H9 (cell line): ENCODE results near the gene FAM81B. TPM values are rescaled to one million over a fixed set of nuclear protein-coding genes. Genes with fewer than 3 reads are reported as not detected.

ENCODE experiments used
- DNase-seq: peaks from one replicate; pipeline ENCODE4 v3.0.0-alpha.2; 2017
- H2AFZ ChIP-seq: one replicate; pipeline ENCODE4 v1.6.1; 2013; ENCODE audit warnings: mild to moderate bottlenecking, low read length, control low read depth, moderate library complexity
- H2AK5ac ChIP-seq: 2 replicates; pipeline ENCODE4 v1.6.1; 2013; ENCODE audit warnings: low read length, control low read depth, mixed read lengths; ENCODE audit not compliant: insufficient read length
- H2BK120ac ChIP-seq: one replicate; pipeline ENCODE4 v1.6.1; 2013; ENCODE audit warnings: low read depth, mild to moderate bottlenecking, low read length, control low read depth, inconsistent platforms; ENCODE audit not compliant: poor library complexity, severe bottlenecking
- H2BK12ac ChIP-seq: 2 replicates; pipeline ENCODE4 v1.6.1; 2013; ENCODE audit warnings: low read length, control low read depth, mixed read lengths, low read depth; ENCODE audit not compliant: insufficient read length
- H2BK15ac ChIP-seq: 2 replicates; pipeline ENCODE4 v1.6.1; 2013; ENCODE audit warnings: low read depth, low read length, control low read depth
- H2BK20ac ChIP-seq: one replicate; pipeline ENCODE4 v1.6.1; 2013; ENCODE audit warnings: low read depth, mild to moderate bottlenecking, low read length, control low read depth, inconsistent platforms; ENCODE audit not compliant: poor library complexity, severe bottlenecking
- H2BK5ac ChIP-seq: 2 replicates; pipeline ENCODE4 v1.6.1; 2013; ENCODE audit warnings: low read length, control low read depth, mixed read lengths; ENCODE audit not compliant: insufficient read length
- H3K14ac ChIP-seq: 2 replicates; pipeline ENCODE4 v1.6.1; 2013; ENCODE audit warnings: low read length, control low read depth; ENCODE audit not compliant: insufficient read depth
- H3K18ac ChIP-seq: 2 replicates; pipeline ENCODE4 v1.6.1; 2013; ENCODE audit warnings: low read depth, mild to moderate bottlenecking, mixed read lengths, low read length, control low read depth; ENCODE audit not compliant: insufficient read length
- H3K23ac ChIP-seq: 2 replicates; pipeline ENCODE4 v1.6.1; 2013; ENCODE audit warnings: low read length, control low read depth, mixed read lengths, low read depth; ENCODE audit not compliant: insufficient read length
- H3K23me2 ChIP-seq: 2 replicates; pipeline ENCODE4 v1.6.1; 2013; ENCODE audit warnings: low read depth, mild to moderate bottlenecking, mixed read lengths, low read length, control low read depth; ENCODE audit not compliant: insufficient read length, poor library complexity, severe bottlenecking
- H3K27ac ChIP-seq: 2 replicates; pipeline ENCODE4 v1.5.1; 2013; ENCODE audit warnings: low read length, control low read depth, mixed read lengths, low read depth; ENCODE audit not compliant: insufficient read length
- H3K27me3 ChIP-seq: 2 replicates; pipeline ENCODE4 v1.6.1; 2013; ENCODE audit warnings: low read length, control low read depth, inconsistent platforms; ENCODE audit not compliant: insufficient read depth
- H3K4ac ChIP-seq: 2 replicates; pipeline ENCODE4 v1.6.1; 2013; ENCODE audit warnings: low read depth, mild to moderate bottlenecking, control low read depth, inconsistent platforms, low read length, moderate library complexity
- H3K4me1 ChIP-seq: 2 replicates; pipeline ENCODE4 v1.6.1; 2013; ENCODE audit warnings: low read length, control low read depth, inconsistent platforms; ENCODE audit not compliant: insufficient read depth
- H3K4me2 ChIP-seq: 2 replicates; pipeline ENCODE4 v1.6.1; 2013; ENCODE audit warnings: low read length, control low read depth, mixed read lengths; ENCODE audit not compliant: insufficient read length, insufficient read depth
- H3K56ac ChIP-seq: 2 replicates; pipeline ENCODE4 v1.6.1; 2013; ENCODE audit warnings: low read depth, mild to moderate bottlenecking, mixed read lengths, low read length, control low read depth; ENCODE audit not compliant: insufficient read length
- H3K79me1 ChIP-seq: 2 replicates; pipeline ENCODE4 v1.6.1; 2013; ENCODE audit warnings: low read depth, mild to moderate bottlenecking, moderate library complexity, low read length, control low read depth, inconsistent platforms; ENCODE audit not compliant: insufficient read depth, poor library complexity, severe bottlenecking
- H3K79me2 ChIP-seq: 2 replicates; pipeline ENCODE4 v1.6.1; 2013; ENCODE audit warnings: low read length, control low read depth, inconsistent platforms; ENCODE audit not compliant: insufficient read depth
- H3K9ac ChIP-seq: 2 replicates; pipeline ENCODE4 v1.6.1; 2013; ENCODE audit warnings: low read length, control low read depth, mixed read lengths; ENCODE audit not compliant: insufficient read length; ENCODE audit errors: extremely low read depth
- H3K9me3 ChIP-seq: one replicate; pipeline ENCODE4 v1.6.1; 2013; ENCODE audit warnings: low read depth, low read length, inconsistent platforms; ENCODE audit not compliant: control insufficient read depth
- H3T11ph ChIP-seq: one replicate; pipeline ENCODE4 v1.6.1; 2013; ENCODE audit warnings: mild to moderate bottlenecking, low read length, control low read depth, inconsistent platforms
- H4K20me1 ChIP-seq: one replicate; pipeline ENCODE4 v1.6.1; 2013; ENCODE audit not compliant: control insufficient read depth, insufficient read length, insufficient read depth
- H4K5ac ChIP-seq: 2 replicates; pipeline ENCODE4 v1.6.1; 2013; ENCODE audit warnings: low read depth, mild to moderate bottlenecking, mixed read lengths, low read length, control low read depth; ENCODE audit not compliant: insufficient read length
- H4K8ac ChIP-seq: replicated peaks from 2 replicates; pipeline ENCODE4 v1.6.1; 2013; ENCODE audit warnings: low read length, control low read depth, mixed read lengths, low read depth; ENCODE audit not compliant: insufficient read length
- H4K91ac ChIP-seq: 2 replicates; pipeline ENCODE4 v1.6.1; 2013; ENCODE audit warnings: low read depth, mild to moderate bottlenecking, moderate library complexity, mixed read lengths, low read length, control low read depth; ENCODE audit not compliant: insufficient read length
- H3K27ac Mint-ChIP-seq, 3 experiments: 2 replicates in 2 of 3; 3 replicates in 1 of 3; pipeline ENCODE4 v1.8.0; 2020 to 2021; ENCODE audit warnings: mixed read lengths in 3 of 3, mild to moderate bottlenecking in 1 of 3, moderate library complexity in 1 of 3
- H3K27me3 Mint-ChIP-seq: 2 replicates; pipeline ENCODE4 v1.8.0; 2021; ENCODE audit warnings: low read depth, mild to moderate bottlenecking, moderate library complexity, mixed read lengths
- H3K36me3 Mint-ChIP-seq, 3 experiments: 2 replicates in 2 of 3; 3 replicates in 1 of 3; pipeline ENCODE4 v1.8.0; 2020 to 2021; ENCODE audit warnings: low read depth in 3 of 3, mixed read lengths in 3 of 3; ENCODE audit not compliant: insufficient read depth in 1 of 3
- H3K4me1 Mint-ChIP-seq, 2 experiments: 2 replicates each; pipeline ENCODE4 v1.8.0; 2020; ENCODE audit warnings: mixed read lengths in 2 of 2
- H3K4me3 Mint-ChIP-seq, 2 experiments: 2 replicates in 1 of 2; 3 replicates in 1 of 2; pipeline ENCODE4 v1.8.0; 2020 to 2021; ENCODE audit warnings: mild to moderate bottlenecking in 2 of 2, mixed read lengths in 2 of 2, moderate library complexity in 1 of 2
- H3K9me3 Mint-ChIP-seq, 2 experiments: 2 replicates in 1 of 2; 3 replicates in 1 of 2; pipeline ENCODE4 v1.8.0; 2020; ENCODE audit warnings: mild to moderate bottlenecking in 2 of 2, mixed read lengths in 2 of 2, moderate library complexity in 1 of 2
- CTCF ChIP-seq: fragments of 200-600 bp; sonication (generic); conservative IDR thresholded peaks from 3 replicates; pipeline ENCODE4 v1.8.0; 2021; ENCODE audit warnings: antibody characterized with exemption, mild to moderate bottlenecking
- WGBS: extraction: QIAGEN DNeasy Blood & Tissue Kit; methylation state at CpG from one replicate; pipeline ENCODE4 v1.1.7; 2013; ENCODE audit warnings: missing lambda C conversion rate, low lambda C conversion rate, mixed read lengths; ENCODE audit not compliant: insufficient read length; ENCODE audit errors: extremely low coverage; 5-methylcytosine and 5-hydroxymethylcytosine counted together
- total RNA-seq: library from RNA; stranded (reverse); gene quantifications from 2 replicates; pipeline ENCODE4 v1.2.1, GENCODE V29; 2021

Gene FAM81B
- total RNA-seq, 1 experiment from 2014 or later = not detected

GRCh38 chr5:95347506-95348120, 43.6 kb upstream of the FAM81B start:
- H2BK12ac ChIP-seq = no peak overlapping the region
- no peaks in the 10 kb centered on the region for H3K4me1 Mint-ChIP-seq
- WGBS = no CpG with 5 or more reads among the region's 4 CpGs
- DNase-seq = no peak
- H2AK5ac ChIP-seq = no peak overlapping the region
- no peaks in the 10 kb centered on the region for H3K79me2 ChIP-seq
- H3K4me1 ChIP-seq = no peaks in the 10 kb centered on the region
- H3K56ac ChIP-seq = no peak overlapping the region
- H3K27ac ChIP-seq = no peak overlapping the region
- H3K27ac Mint-ChIP-seq = no peak overlapping the region
- H2BK15ac ChIP-seq = no peak overlapping the region
- H3K4me3 Mint-ChIP-seq = no peak overlapping the region
- H3K9me3 Mint-ChIP-seq = peaks cover 5 to 12% of the 10 kb centered on the region in 2 experiments; a peak in 4 of 5 replicates
- H3K79me1 ChIP-seq = no peaks in the 10 kb centered on the region
- no peak overlapping the region for H2BK20ac ChIP-seq
- no peak overlapping the region for H4K5ac ChIP-seq
- H3K23ac ChIP-seq = no peak overlapping the region
- no peaks in the 10 kb centered on the region for H3K23me2 ChIP-seq
- no peak overlapping the region for H2BK120ac ChIP-seq
- H3K14ac ChIP-seq = no peak overlapping the region
- H3K27me3 ChIP-seq = no peaks in the 10 kb centered on the region
- no peak overlapping the region for H2AFZ ChIP-seq
- H3K9me3 ChIP-seq = no peaks in the 10 kb centered on the region
- H3K4me2 ChIP-seq = no peak overlapping the region
- TF ChIP-seq CTCF = no peak
- no peaks in the 10 kb centered on the region for H4K20me1 ChIP-seq
- H3K27me3 Mint-ChIP-seq = no peaks in the 10 kb centered on the region; the same call in 1 of the 2 replicates
- no peak overlapping the region for H4K8ac ChIP-seq
- H2BK5ac ChIP-seq = no peak overlapping the region
- no peak overlapping the region for H4K91ac ChIP-seq
- no peak overlapping the region for H3K4ac ChIP-seq
- H3K9ac ChIP-seq = no peak overlapping the region
- peaks cover 4 to 9% (median 6%) of the 10 kb centered on the region in 3 experiments; a peak in 6 of 7 replicates for H3K36me3 Mint-ChIP-seq
- H3T11ph ChIP-seq = no peak overlapping the region
- no peak overlapping the region for H3K18ac ChIP-seq
